ENCODE data around the gene LAMA3. TPM values are rescaled to one million over a fixed set of nuclear protein-coding genes. Genes with fewer than 3 reads are reported as not detected.
A peak's percentile ranks its signal among the peaks of the same experiment; 100 is the strongest.

LAMA3 gene
- total and polyA plus RNA-seq, 10 donors, result 1.3 to 7.1 (median 3.0) TPM

GRCh38 chr18:23701544-23702064 is 12.4 kb downstream of the LAMA3 start:
- Histone ChIP-seq H3K27ac (no peak overlapping the region), H3K27me3 (replicated peaks in 1 of 7) (peaks cover 0 to 14% (median 0%) of the 10 kb centered on the region in 7 donors)
- intact Hi-C loops (cut with DNase I; ENCODE audit: low total_unique reads), result no loop called here

GRCh38 chr18:23702606-23703005 is 13.4 kb downstream of the LAMA3 start:
- 79 to 92% (median 86%) methylated on average over 4 of the region's 4 CpGs for WGBS, 5 donors
- Histone ChIP-seq H3K27ac (no peak overlapping the region), H3K4me1 (no peaks in the 10 kb centered on the region), H3K4me3 (no peak overlapping the region), H3K9me3 (peaks cover 0 to 13% (median 8%) of the 10 kb centered on the region in 8 donors), H3K36me3 (no peaks in the 10 kb centered on the region), H3K27me3 (replicated peaks in 1 of 7) (peaks cover 0 to 14% (median 0%) of the 10 kb centered on the region in 7 donors)
- DNase-seq, result no peak
- TF ChIP-seq POLR2A (IDR thresholded peaks at IDR 0.05) (no peak), POLR2AphosphoS5 (IDR thresholded peaks at IDR 0.05) (no peak), CTCF (IDR thresholded peaks at IDR 0.05 in 8 of 11, conservative IDR thresholded peaks at IDR 0.05 in 3 of 11) (no peak)
- intact Hi-C loops (cut with DNase I; ENCODE audit: low total_unique reads), result no loop called here

More at GRCh38 chr18:23701544-23702064, 12.4 kb downstream of the LAMA3 start:
- no peak overlapping the region for H3K4me3 ChIP-seq
- H3K9me3 ChIP-seq, result peaks cover 0 to 3% (median 0%) of the 10 kb centered on the region in 8 donors
- WGBS, 5 donors, result 86 to 90% (median 87%) methylated on average over 8 of the region's 8 CpGs
- TF ChIP-seq CTCF (IDR thresholded peaks at IDR 0.05 in 8 of 11, conservative IDR thresholded peaks at IDR 0.05 in 3 of 11), result no peak
- TF ChIP-seq POLR2AphosphoS5 (IDR thresholded peaks at IDR 0.05), result no peak
- H3K36me3 ChIP-seq, result no peaks in the 10 kb centered on the region
- DNase-seq, result no peak
- H3K4me1 ChIP-seq, result no peaks in the 10 kb centered on the region

- peaks cover 0 to 14% (median 0%) of the 10 kb centered on the region in 7 donors for H3K27me3 ChIP-seq (replicated peaks in 1 of 7)
- no peaks in the 10 kb centered on the region for H3K36me3 ChIP-seq
- no peaks in the 10 kb centered on the region for H3K4me1 ChIP-seq
- no peak overlapping the region for H3K27ac ChIP-seq
- peaks cover 0 to 15% (median 8%) of the 10 kb centered on the region in 8 donors for H3K9me3 ChIP-seq
- no peak for TF ChIP-seq POLR2A (IDR thresholded peaks at IDR 0.05)
- TF ChIP-seq CTCF (IDR thresholded peaks at IDR 0.05 in 8 of 11, conservative IDR thresholded peaks at IDR 0.05 in 3 of 11), result peak in 6 of 11 experiments; percentile 13 to 52 (median 38)
- no peak for DNase-seq
- 46 to 57% (median 54%) methylated on average over 6 of the region's 6 CpGs for WGBS, 5 donors
- intact Hi-C loops (cut with DNase I; ENCODE audit: low total_unique reads), result no loop called here
- no peak overlapping the region for H3K4me3 ChIP-seq
Measured at GRCh38 chr18:23703057-23703986, 14.1 kb downstream of the LAMA3 start.

GRCh38 chr18:23703987-23704384 is 14.7 kb downstream of the LAMA3 start:
- WGBS, 5 donors, result 66 to 80% (median 73%) methylated on average over 6 of the region's 6 CpGs
- DNase-seq, result no peak
- Histone ChIP-seq H3K27ac (no peak overlapping the region), H3K36me3 (no peaks in the 10 kb centered on the region), H3K9me3 (peaks cover 0 to 15% (median 8%) of the 10 kb centered on the region in 8 donors), H3K27me3 (replicated peaks in 1 of 7) (peaks cover 0 to 14% (median 0%) of the 10 kb centered on the region in 7 donors), H3K4me1 (no peaks in the 10 kb centered on the region), H3K4me3 (no peak overlapping the region)
- intact Hi-C loops (cut with DNase I; ENCODE audit: low total_unique reads), result no loop called here
- no peak for TF ChIP-seq POLR2A (IDR thresholded peaks at IDR 0.05)
- TF ChIP-seq CTCF (IDR thresholded peaks at IDR 0.05 in 8 of 11, conservative IDR thresholded peaks at IDR 0.05 in 3 of 11), result no peak
- TF ChIP-seq POLR2AphosphoS5 (IDR thresholded peaks at IDR 0.05), result no peak

All from spleen (tissue), 11 donors.